Activated CD4-positive, alpha-beta T cell treated with anti-CD3 and anti-CD28 coated beads for 36 hours (primary cell): ENCODE results near the gene GADL1. TPM values are rescaled to one million over a fixed set of nuclear protein-coding genes. Genes with fewer than 3 reads are reported as not detected.

Experiments used
- ATAC-seq: fragments of 200-7000 bp; cut with Tn5 transposase; one replicate; pipeline ENCODE4 v1.10.0; 2021; ENCODE audit warnings: mild to moderate bottlenecking, moderate library complexity
- CTCF ChIA-PET: fragments of 350-600 bp; sonication (Branson Sonifier 250); formaldehyde crosslinking; loops from one replicate; lab custom pipeline; 2021; ENCODE audit warnings: antibody characterized with exemption; lab: Charles Lee
- POLR2A ChIA-PET: fragments of 350-600 bp; sonication (Branson Sonifier 250); formaldehyde crosslinking; loops from one replicate; lab custom pipeline; 2021; ENCODE audit warnings: antibody characterized with exemption, inconsistent platforms; lab: Charles Lee
- DNase-seq: peaks from one replicate; pipeline ENCODE4 v3.0.0-alpha.2; 2020
- H3K27ac Mint-ChIP-seq: one replicate; pipeline ENCODE4 v1.8.0; 2021; ENCODE audit warnings: mixed read lengths
- H3K27me3 Mint-ChIP-seq: one replicate; pipeline ENCODE4 v1.8.0; 2021; ENCODE audit warnings: mixed read lengths
- H3K36me3 Mint-ChIP-seq: one replicate; pipeline ENCODE4 v1.8.0; 2021; ENCODE audit warnings: low read depth, mixed read lengths
- H3K4me1 Mint-ChIP-seq: one replicate; pipeline ENCODE4 v1.8.0; 2021; ENCODE audit warnings: mixed read lengths
- H3K4me3 Mint-ChIP-seq: one replicate; pipeline ENCODE4 v1.8.0; 2021; ENCODE audit warnings: mild to moderate bottlenecking, moderate library complexity, mixed read lengths
- H3K9me3 Mint-ChIP-seq: one replicate; pipeline ENCODE4 v1.8.0; 2021; ENCODE audit warnings: low read depth, mixed read lengths
- intact Hi-C, 2 experiments: fragments of 100-400 bp; cut with DNase I in 1 of 2; cut with micrococcal nuclease in 1 of 2; formaldehyde crosslinking; loops; one replicate each; pipeline versions ENCODE4 v1.14.2 to v1.15.1; 2022 to 2024; cut with DNase I, micrococcal nuclease
- total RNA-seq, 2 experiments: library from RNA; stranded (reverse); gene quantifications; one replicate each; pipeline ENCODE4 v1.2.3, GENCODE V29; 2021

GADL1 gene
- not detected for total RNA-seq

DNA sequence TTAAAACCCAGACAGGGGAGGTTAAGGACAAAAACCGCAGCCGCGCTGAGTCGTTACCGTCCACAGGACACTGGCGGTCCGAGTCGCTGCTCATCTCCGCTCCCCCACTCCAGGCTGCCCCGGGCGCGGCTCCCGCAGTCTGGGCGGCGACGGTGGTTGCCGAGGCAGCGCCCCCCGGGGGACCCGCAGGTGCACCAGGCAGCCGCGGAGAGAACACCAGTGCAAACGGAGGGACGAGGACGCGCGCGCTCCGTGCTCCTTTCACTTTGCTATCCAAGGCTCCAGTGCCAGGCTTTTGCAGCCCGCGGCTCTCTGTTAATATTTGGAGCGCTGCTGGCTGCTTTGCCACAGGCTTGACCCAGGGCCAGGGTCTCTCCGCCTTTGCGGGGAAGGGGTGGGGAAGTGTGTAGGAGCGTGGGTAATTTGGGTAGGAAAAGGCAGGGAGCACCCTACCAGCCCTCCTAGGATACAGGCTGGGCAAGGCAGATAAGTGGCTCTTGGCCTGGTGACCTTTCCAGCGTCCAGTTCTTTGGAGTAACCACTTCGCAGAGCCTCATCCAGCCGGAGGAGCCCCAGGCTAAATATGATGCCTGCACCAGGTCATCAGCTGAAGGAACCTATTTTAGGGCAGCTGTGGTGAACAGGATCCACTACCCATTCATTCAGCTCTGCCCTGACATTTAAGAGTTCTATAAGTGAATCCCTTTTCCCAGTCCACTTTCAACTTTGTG is at the start of gene GADL1:
TSS of gene GADL1 (minus strand) at position 141 of the 731 bp plus-strand sequence. CDS start at position 94, 47 bp downstream.
- peaks cover 17% of the 10 kb centered on the region for H3K4me1 Mint-ChIP-seq
- peak; percentile 53 for ATAC-seq

DNA sequence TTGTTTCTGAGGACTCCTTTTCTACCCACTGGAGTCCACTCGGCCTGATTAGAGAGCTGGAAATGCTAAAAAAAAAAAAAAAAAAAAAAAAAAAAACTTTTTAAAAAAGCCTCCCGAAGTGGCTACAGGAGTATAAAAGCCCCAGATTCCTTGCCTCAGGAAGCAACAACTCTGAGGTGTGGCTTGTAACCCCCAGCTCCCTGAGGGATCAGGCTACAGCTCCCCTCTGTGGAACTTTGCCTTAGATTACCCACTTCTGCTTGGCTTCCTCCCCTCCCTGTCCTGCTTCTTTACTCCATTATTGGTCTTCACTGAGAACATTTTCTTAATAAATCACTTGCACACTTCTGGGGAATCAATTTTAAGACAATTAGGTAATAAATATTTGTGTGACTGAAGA is 49.7 kb upstream of the GADL1 start:
- H3K27me3 Mint-ChIP-seq: peaks cover 3% of the 10 kb centered on the region
- ChIA-PET CTCF (interaction anchor here (0.6 kb wide), 1 partner anchor 930 kb away, joined by 3 read pairs; no protein-coding TSS in a partner anchor), POLR2A (interaction anchor here (0.7 kb wide), 1 partner anchor 847 kb away, joined by 3 read pairs; no protein-coding TSS in a partner anchor)
- H3K9me3 Mint-ChIP-seq: peaks cover 2% of the 10 kb centered on the region
- no peak for ATAC-seq
- no peak overlapping the region for H3K4me3 Mint-ChIP-seq
- H3K4me1 Mint-ChIP-seq: peaks cover 10% of the 10 kb centered on the region
- DNase-seq: no peak
- intact Hi-C loops: no loop called here
- H3K36me3 Mint-ChIP-seq: no peaks in the 10 kb centered on the region
- no peak overlapping the region for H3K27ac Mint-ChIP-seq

More for the DNA sequence above, at the start of gene GADL1:
- Mint-ChIP-seq H3K36me3 (no peaks in the 10 kb centered on the region), H3K4me3 (peak within 1 kb of the TSS; percentile 57), H3K9me3 (no peaks in the 10 kb centered on the region), H3K27ac (peak within 1 kb of the TSS; percentile 13), H3K27me3 (peaks cover 22% of the 10 kb centered on the region)
- intact Hi-C loops: loop anchor here in 1 of 2 experiments (5.0 kb wide), 2 partner anchors 52 to 127 kb away; no protein-coding TSS in a partner anchor
- ChIA-PET CTCF (no interaction called here), POLR2A (no interaction called here)
- DNase-seq: peak; percentile 48

- Mint-ChIP-seq H3K4me1 (peaks cover 8% of the 10 kb centered on the region), H3K4me3 (no peak overlapping the region), H3K9me3 (peaks cover 2% of the 10 kb centered on the region), H3K27me3 (peaks cover 3% of the 10 kb centered on the region), H3K27ac (no peak overlapping the region), H3K36me3 (no peaks in the 10 kb centered on the region)
- no peak for ATAC-seq
- no peak for DNase-seq
- intact Hi-C loops: no loop called here
- POLR2A ChIA-PET: no interaction called here
- CTCF ChIA-PET: interaction anchor here (1.3 kb wide), 1 partner anchor 9 kb away, joined by 4 read pairs; no protein-coding TSS in a partner anchor
Observed at GRCh38 chr3:30943206-30943605, 48.7 kb upstream of the GADL1 start.

GRCh38 chr3:30941342-30941741 is 46.9 kb upstream of the GADL1 start:
- ChIA-PET POLR2A (interaction anchor here (0.6 kb wide), 1 partner anchor 10 kb away, joined by 4 read pairs; no protein-coding TSS in a partner anchor), CTCF (interaction anchor here (0.7 to 0.8 kb wide), 2 partner anchors 161 to 929 kb away, joined by 3 read pairs; no protein-coding TSS in a partner anchor)
- H3K36me3 Mint-ChIP-seq: no peaks in the 10 kb centered on the region
- H3K4me3 Mint-ChIP-seq: no peak overlapping the region
- no peak for ATAC-seq
- no peaks in the 10 kb centered on the region for H3K27me3 Mint-ChIP-seq
- intact Hi-C loops: no loop called here
- no peak overlapping the region for H3K27ac Mint-ChIP-seq
- peaks cover 2% of the 10 kb centered on the region for H3K9me3 Mint-ChIP-seq
- peaks cover 8% of the 10 kb centered on the region for H3K4me1 Mint-ChIP-seq
- no peak for DNase-seq

GRCh38 chr3:30940740-30941139 is 46.3 kb upstream of the GADL1 start:
- Mint-ChIP-seq H3K4me1 (peaks cover 8% of the 10 kb centered on the region), H3K36me3 (no peaks in the 10 kb centered on the region), H3K9me3 (peaks cover 2% of the 10 kb centered on the region), H3K4me3 (no peak overlapping the region), H3K27ac (peak overlapping the region; percentile 7), H3K27me3 (no peaks in the 10 kb centered on the region)
- DNase-seq: no peak
- ATAC-seq: peak; percentile 42
- ChIA-PET POLR2A (no interaction called here), CTCF (interaction anchor here (0.8 kb wide), 1 partner anchor 928 kb away, joined by 3 read pairs; no protein-coding TSS in a partner anchor)
- intact Hi-C loops: no loop called here

- intact Hi-C loops: loop anchor here in 1 of 2 experiments (10.0 kb wide), 1 partner anchor 201 kb away; no protein-coding TSS in a partner anchor
- no peak overlapping the region for H3K4me3 Mint-ChIP-seq
- peak; percentile 10 for DNase-seq
- peaks cover 8% of the 10 kb centered on the region for H3K4me1 Mint-ChIP-seq
- POLR2A ChIA-PET: no interaction called here
- CTCF ChIA-PET: interaction anchor here (0.8 to 1.4 kb wide), 5 partner anchors 9 to 16 kb away, joined by 3 to 4 read pairs (median 3); no protein-coding TSS in a partner anchor
- no peaks in the 10 kb centered on the region for H3K27me3 Mint-ChIP-seq
- no peaks in the 10 kb centered on the region for H3K36me3 Mint-ChIP-seq
- no peak overlapping the region for H3K27ac Mint-ChIP-seq
- peaks cover 2% of the 10 kb centered on the region for H3K9me3 Mint-ChIP-seq
- no peak for ATAC-seq
Observed at GRCh38 chr3:30934208-30934550, 39.7 kb upstream of the GADL1 start.

- CTCF ChIA-PET: interaction anchor here (0.9 to 1.4 kb wide), 2 partner anchors 9 to 15 kb away, joined by 3 to 4 read pairs; no protein-coding TSS in a partner anchor
- POLR2A ChIA-PET: no interaction called here
- H3K9me3 Mint-ChIP-seq: peaks cover 2% of the 10 kb centered on the region
Observed at GRCh38 chr3:30933478-30934207, 39.2 kb upstream of the GADL1 start.

DNA sequence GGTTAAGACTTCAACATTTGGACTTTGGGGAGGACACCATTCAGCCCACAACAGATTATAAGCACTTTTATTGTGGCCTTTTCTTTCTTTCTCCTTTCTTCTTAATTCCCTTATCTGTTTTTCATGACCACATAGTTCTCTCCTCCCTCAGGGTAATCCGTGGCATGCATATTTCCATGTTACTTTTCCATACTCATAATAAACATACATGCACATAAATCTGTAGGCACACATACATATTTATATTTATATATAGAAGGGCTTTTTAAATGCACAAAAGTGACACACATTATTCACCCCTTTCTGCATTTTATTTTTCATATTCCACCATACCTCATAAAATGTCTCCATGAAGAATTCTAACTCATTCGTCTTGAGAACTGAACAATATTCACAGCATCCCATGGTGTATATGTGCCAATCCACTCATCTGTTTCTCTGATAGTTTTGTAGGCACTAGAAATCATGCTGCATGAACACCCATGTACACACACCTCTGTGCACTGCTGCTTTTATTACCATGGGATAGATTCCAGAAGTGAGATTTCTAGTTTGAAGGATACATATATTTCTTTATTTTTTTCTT is 38.1 kb upstream of the GADL1 start:
- DNase-seq (no peak), ATAC-seq (no peak)
- H3K27ac Mint-ChIP-seq: no peak overlapping the region
- H3K27me3 Mint-ChIP-seq: no peaks in the 10 kb centered on the region
- H3K9me3 Mint-ChIP-seq: peaks cover 2% of the 10 kb centered on the region
- no peaks in the 10 kb centered on the region for H3K36me3 Mint-ChIP-seq
- POLR2A ChIA-PET: no interaction called here
- intact Hi-C loops: loop anchor here in 1 of 2 experiments (10.0 kb wide), 1 partner anchor 202 kb away; no protein-coding TSS in a partner anchor
- H3K4me1 Mint-ChIP-seq: peaks cover 8% of the 10 kb centered on the region
- no peak overlapping the region for H3K4me3 Mint-ChIP-seq
- CTCF ChIA-PET: no interaction called here

More at GRCh38 chr3:30933478-30934207, 39.2 kb upstream of the GADL1 start:
- intact Hi-C loops: loop anchor here in 1 of 2 experiments (10.0 kb wide), 1 partner anchor 201 kb away; no protein-coding TSS in a partner anchor
- Mint-ChIP-seq H3K27me3 (no peaks in the 10 kb centered on the region), H3K4me3 (no peak overlapping the region), H3K4me1 (peaks cover 8% of the 10 kb centered on the region), H3K36me3 (no peaks in the 10 kb centered on the region), H3K27ac (no peak overlapping the region)
- no peak for ATAC-seq
- DNase-seq: no peak

GRCh38 chr3:30924763-30925162 is 30.3 kb upstream of the GADL1 start:
- no peak for ATAC-seq
- intact Hi-C loops: no loop called here

GRCh38 chr3:30919564-30919963 is 25.1 kb upstream of the GADL1 start:
- POLR2A ChIA-PET: no interaction called here
- CTCF ChIA-PET: interaction anchor here (1.2 kb wide), 1 partner anchor 12 kb away, joined by 4 read pairs; no protein-coding TSS in a partner anchor
- Mint-ChIP-seq H3K36me3 (no peaks in the 10 kb centered on the region), H3K4me1 (no peaks in the 10 kb centered on the region), H3K27me3 (no peaks in the 10 kb centered on the region), H3K4me3 (no peak overlapping the region), H3K9me3 (no peaks in the 10 kb centered on the region), H3K27ac (no peak overlapping the region)
- DNase-seq (no peak), ATAC-seq (no peak)
- intact Hi-C loops: no loop called here

More at GRCh38 chr3:30924763-30925162, 30.3 kb upstream of the GADL1 start:
- H3K9me3 Mint-ChIP-seq: no peaks in the 10 kb centered on the region
- POLR2A ChIA-PET: no interaction called here
- no peaks in the 10 kb centered on the region for H3K4me1 Mint-ChIP-seq
- DNase-seq: no peak
- no peaks in the 10 kb centered on the region for H3K27me3 Mint-ChIP-seq
- H3K36me3 Mint-ChIP-seq: no peaks in the 10 kb centered on the region
- no peak overlapping the region for H3K27ac Mint-ChIP-seq
- CTCF ChIA-PET: interaction anchor here (1.4 kb wide), 1 partner anchor 10 kb away, joined by 3 read pairs; no protein-coding TSS in a partner anchor
- H3K4me3 Mint-ChIP-seq: no peak overlapping the region

GRCh38 chr3:30918761-30919160 is 24.3 kb upstream of the GADL1 start:
- ATAC-seq (no peak), DNase-seq (no peak)
- intact Hi-C loops: no loop called here
- H3K4me1 Mint-ChIP-seq: no peaks in the 10 kb centered on the region
- no peak overlapping the region for H3K27ac Mint-ChIP-seq
- no peaks in the 10 kb centered on the region for H3K36me3 Mint-ChIP-seq
- H3K4me3 Mint-ChIP-seq: no peak overlapping the region
- CTCF ChIA-PET: no interaction called here
- H3K27me3 Mint-ChIP-seq: no peaks in the 10 kb centered on the region
- POLR2A ChIA-PET: no interaction called here
- no peaks in the 10 kb centered on the region for H3K9me3 Mint-ChIP-seq
